Measurements from ENCODE around the gene NUP50.

Gene NUP50

GRCh38 chr22:45196926-45197605 lies 33.3 kb downstream of the NUP50 start:
- TF ChIP-seq, protein P1, sequence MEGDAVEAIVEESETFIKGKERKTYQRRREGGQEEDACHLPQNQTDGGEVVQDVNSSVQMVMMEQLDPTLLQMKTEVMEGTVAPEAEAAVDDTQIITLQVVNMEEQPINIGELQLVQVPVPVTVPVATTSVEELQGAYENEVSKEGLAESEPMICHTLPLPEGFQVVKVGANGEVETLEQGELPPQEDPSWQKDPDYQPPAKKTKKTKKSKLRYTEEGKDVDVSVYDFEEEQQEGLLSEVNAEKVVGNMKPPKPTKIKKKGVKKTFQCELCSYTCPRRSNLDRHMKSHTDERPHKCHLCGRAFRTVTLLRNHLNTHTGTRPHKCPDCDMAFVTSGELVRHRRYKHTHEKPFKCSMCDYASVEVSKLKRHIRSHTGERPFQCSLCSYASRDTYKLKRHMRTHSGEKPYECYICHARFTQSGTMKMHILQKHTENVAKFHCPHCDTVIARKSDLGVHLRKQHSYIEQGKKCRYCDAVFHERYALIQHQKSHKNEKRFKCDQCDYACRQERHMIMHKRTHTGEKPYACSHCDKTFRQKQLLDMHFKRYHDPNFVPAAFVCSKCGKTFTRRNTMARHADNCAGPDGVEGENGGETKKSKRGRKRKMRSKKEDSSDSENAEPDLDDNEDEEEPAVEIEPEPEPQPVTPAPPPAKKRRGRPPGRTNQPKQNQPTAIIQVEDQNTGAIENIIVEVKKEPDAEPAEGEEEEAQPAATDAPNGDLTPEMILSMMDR (IDR thresholded peaks at IDR 0.05; ENCODE audit: low read depth, low read length, missing control alignments) = no peak
- Histone ChIP-seq H3K27me3 (replicated peaks) (no peaks in the 10 kb centered on the region), H3K36me3 (replicated peaks) (peaks cover 11% of the 10 kb centered on the region), H3K27ac (no peak overlapping the region), H3K4me3 (ENCODE audit: low read depth, low read length) (no peak overlapping the region)
- no peak for DNase-seq
- in situ Hi-C loops (cut with HindIII; ENCODE audit: low pct_ligation_motif_present, low sequenced_read_pairs) = no loop called here

GRCh38 chr22:45197606-45198462 lies 34.1 kb downstream of the NUP50 start:
- no peak overlapping the region for H3K4me3 ChIP-seq (ENCODE audit: low read depth, low read length)
- no peak for DNase-seq
- peaks cover 16% of the 10 kb centered on the region for H3K36me3 ChIP-seq (replicated peaks)
- H3K27ac ChIP-seq = no peak overlapping the region
- in situ Hi-C loops (cut with HindIII; ENCODE audit: low pct_ligation_motif_present, low sequenced_read_pairs) = no loop called here
- no peaks in the 10 kb centered on the region for H3K27me3 ChIP-seq (replicated peaks)
- TF ChIP-seq, protein P1 (IDR thresholded peaks at IDR 0.05; ENCODE audit: low read depth, low read length, missing control alignments) = no peak

DNA sequence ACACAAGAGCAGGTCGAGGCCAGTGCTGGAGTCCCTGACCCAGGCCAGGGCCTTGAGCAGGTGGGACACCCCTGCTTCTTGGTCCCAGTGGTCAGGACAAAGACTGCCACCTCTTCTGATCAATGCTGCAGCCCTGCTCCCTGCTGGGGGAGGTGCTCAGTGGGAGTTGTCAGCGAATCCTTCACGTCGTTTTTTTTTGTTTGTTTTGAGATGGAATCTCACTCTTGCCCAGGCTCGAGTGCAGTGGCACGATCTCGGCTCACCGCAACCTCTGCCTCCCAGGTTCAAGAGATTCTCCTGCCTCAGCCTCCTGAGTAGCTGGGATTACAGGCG lies 34.7 kb downstream of the NUP50 start:
- Histone ChIP-seq H3K36me3 (replicated peaks) (peaks cover 22% of the 10 kb centered on the region), H3K27me3 (replicated peaks) (no peaks in the 10 kb centered on the region), H3K4me3 (ENCODE audit: low read depth, low read length) (no peak overlapping the region), H3K27ac (no peak overlapping the region)
- TF ChIP-seq, protein P1 (IDR thresholded peaks at IDR 0.05; ENCODE audit: low read depth, low read length, missing control alignments) = no peak
- in situ Hi-C loops (cut with HindIII; ENCODE audit: low pct_ligation_motif_present, low sequenced_read_pairs) = no loop called here
- DNase-seq = no peak

DNA sequence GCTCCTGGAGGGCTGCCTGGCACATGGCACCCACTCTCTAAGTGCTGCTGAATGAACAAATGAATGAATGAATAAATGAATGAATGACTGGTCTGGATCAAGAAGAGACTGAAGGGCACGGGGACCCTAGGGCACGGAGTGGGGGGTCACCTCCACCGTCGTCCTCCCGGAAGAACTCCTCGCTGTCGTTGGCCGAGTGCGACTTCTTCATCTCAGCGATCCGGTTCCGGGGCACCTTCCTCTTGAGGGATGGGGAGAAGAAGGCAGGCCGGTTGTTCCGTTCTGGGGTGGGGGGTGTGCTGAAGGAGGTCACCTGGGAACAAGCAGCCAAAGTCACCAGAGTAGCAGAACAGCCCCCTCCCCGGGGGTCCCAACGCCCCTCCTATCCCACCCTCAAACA lies 36.0 kb downstream of the NUP50 start:
- DNase-seq = no peak
- peaks cover 22% of the 10 kb centered on the region for H3K36me3 ChIP-seq (replicated peaks)
- TF ChIP-seq, protein P1 (IDR thresholded peaks at IDR 0.05; ENCODE audit: low read depth, low read length, missing control alignments) = no peak
- no peak overlapping the region for H3K4me3 ChIP-seq (ENCODE audit: low read depth, low read length)
- in situ Hi-C loops (cut with HindIII; ENCODE audit: low pct_ligation_motif_present, low sequenced_read_pairs) = no loop called here
- H3K27ac ChIP-seq = no peak overlapping the region
- no peaks in the 10 kb centered on the region for H3K27me3 ChIP-seq (replicated peaks)

- Histone ChIP-seq H3K36me3 (replicated peaks) (peaks cover 22% of the 10 kb centered on the region), H3K27ac (peak overlapping the region; percentile 99), H3K4me3 (ENCODE audit: low read depth, low read length) (no peak overlapping the region), H3K27me3 (replicated peaks) (no peaks in the 10 kb centered on the region)
- in situ Hi-C loops (cut with HindIII; ENCODE audit: low pct_ligation_motif_present, low sequenced_read_pairs) = no loop called here
- TF ChIP-seq, protein P1 (IDR thresholded peaks at IDR 0.05; ENCODE audit: low read depth, low read length, missing control alignments) = no peak
- no peak for DNase-seq
Observed at GRCh38 chr22:45200230-45200629, 36.5 kb downstream of the NUP50 start.

All from brain microvascular endothelial cell (primary cell).